SK-N-SH (cell line): ENCODE data around the gene IGF2BP3. TPM values are rescaled to one million over a fixed set of nuclear protein-coding genes. Genes with fewer than 3 reads are reported as not detected.
A peak's percentile ranks its signal among the peaks of the same experiment; 100 is the strongest.

ENCODE experiments used
- CTCF ChIA-PET: fragments of 300-600, 350-600 bp; formaldehyde crosslinking; extraction: SDS; loops from one replicate; lab custom pipeline; 2021; lab: Yijun Ruan, JAX
- POLR2A ChIA-PET: fragments of 350-600 bp; sonication (Branson Sonifier 250); formaldehyde crosslinking; extraction: SDS; loops from one replicate; lab custom pipeline; 2020; ENCODE audit warnings: antibody characterized with exemption, inconsistent platforms; lab: Yijun Ruan, JAX
- DNase-seq: peaks from one replicate; pipeline ENCODE4 v3.0.0; 2012
- H2AFZ ChIP-seq: fragments of 200-600 bp; sonication (generic); 2 replicates; pipeline ENCODE4 v1.8.1; 2016; ENCODE audit warnings: antibody characterized with exemption, mild to moderate bottlenecking, low read depth
- H3F3A ChIP-seq: fragments of 200-600 bp; sonication (generic); replicated peaks from 2 replicates; pipeline ENCODE3; 2016; ENCODE audit warnings: antibody characterized with exemption, mild to moderate bottlenecking; ENCODE audit not compliant: insufficient read depth
- H3K27ac ChIP-seq, 2 experiments: fragments of 200-500 bp in 1 of 2; fragments of 200-600 bp in 1 of 2; sonication (Bioruptor generic) in 1 of 2; sonication (generic), shearing (Covaris generic) in 1 of 2; 2 replicates each; pipeline versions ENCODE4 v1.5.1 to v1.6.1; 2014 to 2016; ENCODE audit warnings: low read depth in 2 of 2, inconsistent platforms in 1 of 2, low read length in 1 of 2, mild to moderate bottlenecking in 1 of 2, mixed read lengths in 1 of 2
- H3K27me3 ChIP-seq: fragments of 200-600 bp; sonication (generic), shearing (Covaris generic); 2 replicates; pipeline ENCODE4 v1.6.1; 2016; ENCODE audit warnings: mixed run types; ENCODE audit not compliant: insufficient read depth
- H3K36me3 ChIP-seq, 2 experiments: fragments of 200-500 bp in 1 of 2; fragments of 200-600 bp in 1 of 2; sonication (Bioruptor generic) in 1 of 2; sonication (generic) in 1 of 2; replicated peaks in 1 of 2; 2 replicates each; pipeline versions ENCODE3 to v1.5.1; 2014 to 2016; ENCODE audit warnings: low read length in 1 of 2, mild to moderate bottlenecking in 1 of 2; ENCODE audit not compliant: insufficient read depth in 2 of 2, control insufficient read depth in 1 of 2
- H3K4me1 ChIP-seq, 2 experiments: fragments of 200-500 bp in 1 of 2; fragments of 200-600 bp in 1 of 2; sonication (Bioruptor generic) in 1 of 2; sonication (generic), shearing (Covaris generic) in 1 of 2; 2 replicates each; pipeline versions ENCODE4 v1.5.1 to v1.6.1; 2014 to 2016; ENCODE audit warnings: low read depth in 1 of 2, low read length in 1 of 2, mixed run types in 1 of 2; ENCODE audit not compliant: insufficient read depth in 2 of 2, control insufficient read depth in 1 of 2
- H3K4me2 ChIP-seq: fragments of 200-600 bp; sonication (generic), shearing (Covaris generic); 2 replicates; pipeline ENCODE4 v1.6.1; 2017; ENCODE audit warnings: mixed run types
- H3K4me3 ChIP-seq, 2 experiments: fragments of 200-500 bp in 1 of 2; fragments of 200-600 bp in 1 of 2; sonication (Bioruptor generic) in 1 of 2; sonication (generic), shearing (Covaris generic) in 1 of 2; 2 replicates each; pipeline versions ENCODE4 v1.5.1 to v1.8.1; 2014 to 2016; ENCODE audit warnings: low read depth in 2 of 2, inconsistent platforms in 1 of 2, low read length in 1 of 2, mild to moderate bottlenecking in 1 of 2, mixed read lengths in 1 of 2, moderate library complexity in 1 of 2
- H3K79me2 ChIP-seq: fragments of 200-600 bp; sonication (generic); 2 replicates; pipeline ENCODE4 v1.8.1; 2017; ENCODE audit warnings: mild to moderate bottlenecking; ENCODE audit not compliant: insufficient read depth
- H3K9ac ChIP-seq: fragments of 200-600 bp; sonication (generic); 2 replicates; pipeline ENCODE4 v1.6.1; 2017; ENCODE audit warnings: mixed run types
- H3K9me2 ChIP-seq: fragments of 200-600 bp; sonication (generic); 2 replicates; pipeline ENCODE4 v1.6.1; 2017; ENCODE audit warnings: mixed run types
- H3K9me3 ChIP-seq: fragments of 200-600 bp; sonication (generic); 2 replicates; pipeline ENCODE4 v1.6.1; 2017; ENCODE audit warnings: mixed run types, mild to moderate bottlenecking, moderate library complexity
- H4K20me1 ChIP-seq: fragments of 200-600 bp; sonication (generic); 2 replicates; pipeline ENCODE4 v1.6.1; 2017; ENCODE audit warnings: mild to moderate bottlenecking, mixed run types; ENCODE audit not compliant: insufficient read depth
- CHD2 ChIP-seq: fragments of 150-350 bp; IDR thresholded peaks from 2 replicates; pipeline ENCODE4 v1.6.1; 2018; ENCODE audit warnings: low read length; ENCODE audit not compliant: partially characterized antibody
- CTCF ChIP-seq: fragments of 200-600 bp; sonication (generic); IDR thresholded peaks from 2 replicates; pipeline ENCODE4 v1.6.1; 2017; ENCODE audit warnings: antibody characterized with exemption, mild to moderate bottlenecking, moderate library complexity
- ELF1 ChIP-seq: IDR thresholded peaks from 2 replicates; pipeline ENCODE4 v1.4.0; 2012
- EP300 ChIP-seq, 2 experiments: IDR thresholded peaks; 2 replicates each; pipeline versions ENCODE4 v1.4.0 to v1.6.1; 2012; ENCODE audit warnings: borderline replicate concordance in 1 of 2, low read depth in 1 of 2, low read length in 1 of 2
- EZH2phosphoT487 ChIP-seq: fragments of 200-600 bp; sonication (generic); IDR thresholded peaks from 2 replicates; pipeline ENCODE4 v1.6.1; 2017; ENCODE audit warnings: low read depth, mixed run types, mild to moderate bottlenecking, antibody characterized with exemption, moderate library complexity, borderline replicate concordance
- FOSL2 ChIP-seq: IDR thresholded peaks from 2 replicates; pipeline ENCODE4 v1.4.0; 2012; ENCODE audit warnings: low read depth, mild to moderate bottlenecking, moderate library complexity, borderline replicate concordance
- FOXJ3 ChIP-seq: sonication (generic); formaldehyde crosslinking; IDR thresholded peaks from 2 replicates; pipeline ENCODE4 v1.5.1; 2020; ENCODE audit warnings: mild to moderate bottlenecking, missing genetic modification reagents
- FOXM1 ChIP-seq: IDR thresholded peaks from 2 replicates; pipeline ENCODE4 v1.4.0; 2012; ENCODE audit warnings: low read depth, mild to moderate bottlenecking
- GABPA ChIP-seq: IDR thresholded peaks from 2 replicates; pipeline ENCODE4 v1.4.0; 2012; ENCODE audit warnings: low read depth, mild to moderate bottlenecking
- JUND ChIP-seq: IDR thresholded peaks from 2 replicates; pipeline ENCODE4 v1.4.0; 2012
- MAX ChIP-seq: IDR thresholded peaks from 2 replicates; pipeline ENCODE4 v1.4.0; 2012; ENCODE audit warnings: low read depth
- MXI1 ChIP-seq: IDR thresholded peaks from 2 replicates; pipeline ENCODE4 v1.6.1; 2012; ENCODE audit warnings: mild to moderate bottlenecking, low read depth, low read length, improper control_type of control experiment
- POLR2AphosphoS5 ChIP-seq: IDR thresholded peaks from 2 replicates; pipeline ENCODE4 v1.6.1; 2012; ENCODE audit warnings: low read depth, low read length
- RAD21 ChIP-seq: IDR thresholded peaks from 2 replicates; pipeline ENCODE4 v1.6.1; 2012; ENCODE audit warnings: mild to moderate bottlenecking, low read length
- REST ChIP-seq: IDR thresholded peaks from 2 replicates; pipeline ENCODE4 v1.6.1; 2012; ENCODE audit warnings: mild to moderate bottlenecking, low read depth, low read length, moderate library complexity
- RXRA ChIP-seq: IDR thresholded peaks from 2 replicates; pipeline ENCODE4 v1.4.0; 2012; ENCODE audit warnings: low read depth, mild to moderate bottlenecking, borderline replicate concordance
- SIN3A ChIP-seq: IDR thresholded peaks from 2 replicates; pipeline ENCODE4 v1.6.1; 2012; ENCODE audit warnings: low read depth, mild to moderate bottlenecking, low read length, moderate library complexity, borderline replicate concordance
- SMC3 ChIP-seq: IDR thresholded peaks from 2 replicates; pipeline ENCODE4 v1.6.1; 2012; ENCODE audit warnings: low read depth, low read length, improper control_type of control experiment
- TAF1 ChIP-seq: IDR thresholded peaks from 2 replicates; pipeline ENCODE4 v1.6.1; 2012; ENCODE audit warnings: low read depth, mild to moderate bottlenecking, low read length, moderate library complexity, borderline replicate concordance
- TCF12 ChIP-seq: IDR thresholded peaks from 2 replicates; pipeline ENCODE4 v1.4.0; 2012
- TEAD4 ChIP-seq: IDR thresholded peaks from 2 replicates; pipeline ENCODE4 v1.4.0; 2012; ENCODE audit warnings: mild to moderate bottlenecking, borderline replicate concordance; ENCODE audit not compliant: insufficient read depth
- USF1 ChIP-seq: IDR thresholded peaks from 2 replicates; pipeline ENCODE4 v1.4.0; 2012; ENCODE audit warnings: low read depth, borderline replicate concordance
- YY1 ChIP-seq: IDR thresholded peaks from 2 replicates; pipeline ENCODE4 v1.4.0; 2012; ENCODE audit warnings: low read depth, mild to moderate bottlenecking
- WGBS: methylation state at CpG from one replicate; pipeline ENCODE4 v1.1.6; 2017; ENCODE audit warnings: low lambda C conversion rate; 5-methylcytosine and 5-hydroxymethylcytosine counted together
- polyA plus RNA-seq, 3 experiments: library from polyadenylated mRNA; depleted of rRNA; stranded (reverse); fragments of >200 nt; gene quantifications; 2 replicates each; pipeline ENCODE4 v1.2.3, GENCODE V29; 2012
- TF ChIP-seq, protein P1 (sequence below): IDR thresholded peaks from 2 replicates; pipeline ENCODE4; 2012

IGF2BP3 gene
- polyA plus RNA-seq, 1 of the 3 experiments (the other 2 are of a cell fraction), result 34.4 TPM

- Histone ChIP-seq H3F3A (peaks cover 44% of the 10 kb centered on the region), H4K20me1 (no peaks in the 10 kb centered on the region), H3K9me3 (no peaks in the 10 kb centered on the region), H3K27me3 (no peaks in the 10 kb centered on the region), H3K9me2 (no peaks in the 10 kb centered on the region; the same call in 1 of the 2 replicates), H3K27ac (peak overlapping the region; percentile 93 to 100), H3K9ac (peak overlapping the region; percentile 91), H3K4me2 (peak overlapping the region; percentile 94), H3K79me2 (peaks cover 59% of the 10 kb centered on the region), H3K4me1 (peaks cover 4 to 37% of the 10 kb centered on the region in 2 experiments; a peak in 3 of 4 replicates), H2AFZ (peak overlapping the region; percentile 90), H3K36me3 (no peaks in the 10 kb centered on the region), H3K4me3 (peak overlapping the region; percentile 88 to 89)
- POLR2A ChIA-PET, result interaction anchor here (1.1 to 1.9 kb wide), 5 partner anchors 11 to 368 kb away, joined by 3 to 6 read pairs (median 4); partner anchors contain the start of genes CCDC126 and KLHL7
- CTCF ChIA-PET, result interaction anchor here (1.0 to 2.2 kb wide), 8 partner anchors 10 to 262 kb away, joined by 3 to 12 read pairs (median 4); no protein-coding TSS in a partner anchor
- peak; percentile 94 for DNase-seq
- WGBS, result under 1% methylated on average over 35 of the region's 66 CpGs
- TF ChIP-seq FOSL2 (0 out of 2 replicates have a peak, but pooled peaks have one; percentile 9), ELF1 (no peak), USF1 (no peak), REST (peak; percentile 79), POLR2AphosphoS5 (peak; percentile 95), FOXJ3 (CRISPR knock-in tag) (peak; percentile 86), EZH2phosphoT487 (no peak), RAD21 (no peak; the same call in 1 of the 2 replicates), TCF12 (peak; percentile 74), TAF1 (peak; percentile 85), MXI1 (peak; percentile 99), TEAD4 (no peak), FOXM1 (0 out of 2 replicates have a peak, but pooled peaks have one; percentile 21), MAX (peak; percentile 98), SMC3 (no peak; the same call in 1 of the 2 replicates), JUND (no peak), SIN3A (peak; percentile 88; the same call in 1 of the 2 replicates), RXRA (peak; percentile 88), YY1 (no peak; the same call in 1 of the 2 replicates), CHD2 (peak; percentile 91), GABPA (0 out of 2 replicates have a peak, but pooled peaks have one; percentile 9), CTCF (no peak), EP300 (IDR thresholded peaks at IDR 0.05; ENCODE audit: borderline replicate concordance in 1 of 2, low read depth in 1 of 2, low read length in 1 of 2) (peak; percentile 5 to 34; a peak in 2 of 4 replicates)
- TF ChIP-seq, protein P1, sequence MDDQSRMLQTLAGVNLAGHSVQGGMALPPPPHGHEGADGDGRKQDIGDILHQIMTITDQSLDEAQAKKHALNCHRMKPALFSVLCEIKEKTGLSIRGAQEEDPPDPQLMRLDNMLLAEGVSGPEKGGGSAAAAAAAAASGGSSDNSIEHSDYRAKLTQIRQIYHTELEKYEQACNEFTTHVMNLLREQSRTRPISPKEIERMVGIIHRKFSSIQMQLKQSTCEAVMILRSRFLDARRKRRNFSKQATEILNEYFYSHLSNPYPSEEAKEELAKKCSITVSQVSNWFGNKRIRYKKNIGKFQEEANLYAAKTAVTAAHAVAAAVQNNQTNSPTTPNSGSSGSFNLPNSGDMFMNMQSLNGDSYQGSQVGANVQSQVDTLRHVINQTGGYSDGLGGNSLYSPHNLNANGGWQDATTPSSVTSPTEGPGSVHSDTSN, result peak; percentile 25; the same call in 1 of the 2 replicates
Observed at GRCh38 chr7:23474094-23474828, 4.0 kb upstream of the IGF2BP3 start.
